Erythroblast (primary cell): ENCODE data around the gene RAB15.

Source experiments
- GATA1 ChIP-seq: IDR thresholded peaks from 2 replicates; pipeline ENCODE4 v1.6.1; 2011; ENCODE audit warnings: low read depth, mild to moderate bottlenecking, control low read depth, low read length, moderate library complexity
- POLR2A ChIP-seq: IDR thresholded peaks from 2 replicates; pipeline ENCODE4 v1.6.1; 2011; ENCODE audit warnings: mild to moderate bottlenecking, low read length

GRCh38 chr14:64958201-64958600, 13.9 kb downstream of the RAB15 start:
- no peak for TF ChIP-seq POLR2A
- TF ChIP-seq GATA1: no peak
